HepG2 (cell line): Measurements from ENCODE around the gene PPP2R5B. TPM values are rescaled to one million over a fixed set of nuclear protein-coding genes. Genes with fewer than 3 reads are reported as not detected.
A peak's percentile ranks its signal among the peaks of the same experiment; 100 is the strongest.

Experiments
- BRCA1 ChIP-seq: sonication (generic); formaldehyde crosslinking; IDR thresholded peaks from 2 replicates; pipeline ENCODE4 v1.4.0; 2020; ENCODE audit warnings: missing genetic modification reagents
- BRD4 ChIP-seq: sonication (generic); formaldehyde crosslinking; IDR thresholded peaks from 2 replicates; pipeline ENCODE4 v1.4.0; 2020; ENCODE audit warnings: missing genetic modification reagents
- CBX2 ChIP-seq, 2 experiments: fragments of 200-600 bp in 1 of 2; sonication (generic); formaldehyde crosslinking in 1 of 2; IDR thresholded peaks; 2 replicates each; pipeline versions ENCODE4 v1.7.0 to v1.8.1; 2018 to 2022; ENCODE audit warnings: low read depth in 2 of 2, low read length in 1 of 2, mild to moderate bottlenecking in 1 of 2, missing genetic modification reagents in 1 of 2
- FOXO1 ChIP-seq: sonication (generic); formaldehyde crosslinking; IDR thresholded peaks from 2 replicates; pipeline ENCODE4 v1.4.0; 2020; ENCODE audit warnings: missing genetic modification reagents
- HMG20A ChIP-seq: IDR thresholded peaks from 2 replicates; pipeline ENCODE4 v1.6.1; 2016; ENCODE audit warnings: borderline replicate concordance
- HOXA3 ChIP-seq: sonication (generic); formaldehyde crosslinking; IDR thresholded peaks from 2 replicates; pipeline ENCODE4 v1.5.0; 2020; ENCODE audit warnings: missing genetic modification reagents
- HOXA7 ChIP-seq: sonication (generic); formaldehyde crosslinking; IDR thresholded peaks from 2 replicates; pipeline ENCODE4 v1.8.1; 2022; ENCODE audit warnings: mild to moderate bottlenecking, missing genetic modification reagents, moderate library complexity
- JUNB ChIP-seq: sonication (generic); formaldehyde crosslinking; IDR thresholded peaks from 2 replicates; pipeline ENCODE4 v1.8.0; 2022; ENCODE audit warnings: missing genetic modification reagents, mild to moderate bottlenecking, borderline replicate concordance
- NCOA2 ChIP-seq: sonication (generic); formaldehyde crosslinking; IDR thresholded peaks from 2 replicates; pipeline ENCODE4 v1.8.0; 2022; ENCODE audit warnings: inconsistent platforms
- PHF8 ChIP-seq: sonication (generic); formaldehyde crosslinking; IDR thresholded peaks from 2 replicates; pipeline ENCODE4 v1.5.0; 2020; ENCODE audit warnings: missing genetic modification reagents
- RFX1 ChIP-seq: fragments of 450-650 bp; IDR thresholded peaks from 2 replicates; pipeline ENCODE4 v1.6.1; 2017
- TMF1 ChIP-seq: sonication (generic); formaldehyde crosslinking; IDR thresholded peaks from 2 replicates; pipeline ENCODE4 v1.8.1; 2022; ENCODE audit warnings: low read depth, missing genetic modification reagents
- XBP1 ChIP-seq: sonication (generic); formaldehyde crosslinking; IDR thresholded peaks from 2 replicates; pipeline ENCODE4 v1.5.0; 2020; ENCODE audit warnings: missing genetic modification reagents
- ZNF367 ChIP-seq: sonication (generic); formaldehyde crosslinking; IDR thresholded peaks from 2 replicates; pipeline ENCODE4 v1.4.0; 2020; ENCODE audit warnings: missing genetic modification reagents, borderline replicate concordance
- ZNF382 ChIP-seq: sonication (generic); formaldehyde crosslinking; IDR thresholded peaks from 2 replicates; pipeline ENCODE4 v1.5.0; 2020; ENCODE audit warnings: missing genetic modification reagents, mild to moderate bottlenecking, borderline replicate concordance
- polyA plus RNA-seq, 8 experiments: library from polyadenylated mRNA; depleted of rRNA in 3 of 8; stranded (reverse) in 7 of 8; unstranded in 1 of 8; fragments of >200 nt; fragmentation: Illumina TruSeq in 4 of 8; extraction: Trizol in 4 of 8; gene quantifications; 2 replicates each; pipeline versions ENCODE4 v1.2.1 to v1.2.3, GENCODE V29; 2011 to 2016; ENCODE audit warnings: low read depth in 4 of 8, missing spikeins in 1 of 8, mixed read lengths in 1 of 8; ENCODE audit not compliant: insufficient read depth in 1 of 8
- total RNA-seq, 5 experiments: library from RNA; depleted of rRNA; stranded (reverse); fragments of >200 nt; fragmentation: Illumina TruSeq; extraction: Trizol; gene quantifications; 2 replicates each; pipeline ENCODE4 v1.2.3, GENCODE V29; 2016; ENCODE audit warnings: low read depth in 1 of 5
- TF ChIP-seq, protein P1 (sequence below): sonication (generic); formaldehyde crosslinking; IDR thresholded peaks from 2 replicates; pipeline ENCODE4 v1.8.0; 2022; ENCODE audit warnings: mild to moderate bottlenecking, missing genetic modification reagents
- TF ChIP-seq, protein P2 (sequence below): sonication (generic); formaldehyde crosslinking; conservative IDR thresholded peaks from 2 replicates; pipeline ENCODE4 v1.4.0; 2020; ENCODE audit warnings: missing genetic modification reagents
- TF ChIP-seq, protein P3 (sequence below): sonication (generic); formaldehyde crosslinking; IDR thresholded peaks from 2 replicates; pipeline ENCODE4 v1.8.1; 2023; ENCODE audit warnings: missing genetic modification reagents, inconsistent platforms, borderline replicate concordance
- TF ChIP-seq, protein P4 (sequence below): sonication (generic); formaldehyde crosslinking; IDR thresholded peaks from 2 replicates; pipeline ENCODE4 v1.5.1; 2020; ENCODE audit warnings: missing genetic modification reagents, mild to moderate bottlenecking, borderline replicate concordance

Gene PPP2R5B
- total and polyA plus RNA-seq, 2 of the 13 experiments (the other 11 are each of a cell fraction or from before 2014, with no cell fraction given): 2.3 to 8.3 TPM

DNA sequence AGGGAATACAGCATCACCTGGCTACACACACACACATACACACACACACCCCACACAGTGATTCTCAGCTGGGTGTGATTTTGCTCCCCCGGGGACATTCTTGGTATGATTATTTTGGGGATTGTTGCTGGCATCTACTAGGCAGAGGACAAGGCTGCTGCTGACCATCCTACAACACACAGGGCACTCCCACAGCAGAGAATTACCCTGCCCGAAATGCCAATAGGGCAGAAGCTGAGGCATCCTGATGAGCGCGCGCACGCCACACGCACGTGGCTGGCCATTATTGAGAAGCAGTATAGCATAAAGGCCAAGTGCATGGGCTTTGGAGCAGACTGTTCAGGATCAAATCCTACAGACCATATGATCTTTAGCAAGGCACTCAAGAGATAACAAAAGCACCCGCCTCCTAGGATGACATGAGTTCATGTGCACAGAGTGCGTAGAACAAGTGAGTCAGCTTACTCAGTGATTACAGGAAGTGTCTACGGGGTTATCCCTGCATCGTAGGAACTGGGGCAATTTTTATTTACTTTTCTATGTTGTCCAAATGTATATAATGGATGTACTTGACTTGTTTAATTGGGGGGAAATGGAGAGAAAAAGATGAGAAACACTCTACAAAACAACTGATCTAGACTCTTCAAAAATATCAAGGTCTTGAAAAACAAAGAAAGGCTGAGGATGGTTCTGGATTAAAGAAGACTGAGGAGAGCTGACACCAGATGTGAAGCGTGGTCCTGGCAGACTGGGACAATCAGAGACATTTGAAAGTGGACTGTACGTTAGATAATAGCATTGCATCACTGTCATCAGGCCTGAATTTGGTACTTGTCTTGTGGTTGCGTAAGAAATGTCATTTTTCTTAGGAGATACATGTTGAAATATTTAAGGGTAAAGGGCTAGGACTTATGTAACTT lies 38.9 kb upstream of the PPP2R5B start (continued):
- no peak for TF ChIP-seq CBX2 (IDR thresholded peaks at IDR 0.05; ENCODE audit: low read depth, low read length)
- TF ChIP-seq CBX2 (CRISPR knock-in tag; IDR thresholded peaks at IDR 0.05; ENCODE audit: low read depth): no peak
- TF ChIP-seq HOXA7 (CRISPR knock-in tag): no peak
- TF ChIP-seq RFX1: no peak
- TF ChIP-seq ZNF367 (CRISPR knock-in tag): no peak
- TF ChIP-seq, protein P1, sequence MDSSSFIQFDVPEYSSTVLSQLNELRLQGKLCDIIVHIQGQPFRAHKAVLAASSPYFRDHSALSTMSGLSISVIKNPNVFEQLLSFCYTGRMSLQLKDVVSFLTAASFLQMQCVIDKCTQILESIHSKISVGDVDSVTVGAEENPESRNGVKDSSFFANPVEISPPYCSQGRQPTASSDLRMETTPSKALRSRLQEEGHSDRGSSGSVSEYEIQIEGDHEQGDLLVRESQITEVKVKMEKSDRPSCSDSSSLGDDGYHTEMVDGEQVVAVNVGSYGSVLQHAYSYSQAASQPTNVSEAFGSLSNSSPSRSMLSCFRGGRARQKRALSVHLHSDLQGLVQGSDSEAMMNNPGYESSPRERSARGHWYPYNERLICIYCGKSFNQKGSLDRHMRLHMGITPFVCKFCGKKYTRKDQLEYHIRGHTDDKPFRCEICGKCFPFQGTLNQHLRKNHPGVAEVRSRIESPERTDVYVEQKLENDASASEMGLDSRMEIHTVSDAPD: no peak
- TF ChIP-seq NCOA2: no peak
- TF ChIP-seq HOXA3: no peak; the same call in 1 of the 2 replicates
- no peak for TF ChIP-seq BRCA1
- no peak for TF ChIP-seq BRD4 (CRISPR knock-in tag)
- TF ChIP-seq ZNF382: no peak
- no peak for TF ChIP-seq TMF1 (CRISPR knock-in tag)
- peak; percentile 40; the same call in 1 of the 2 replicates for TF ChIP-seq HMG20A
- TF ChIP-seq PHF8 (CRISPR knock-in tag): no peak
- TF ChIP-seq, protein P2, sequence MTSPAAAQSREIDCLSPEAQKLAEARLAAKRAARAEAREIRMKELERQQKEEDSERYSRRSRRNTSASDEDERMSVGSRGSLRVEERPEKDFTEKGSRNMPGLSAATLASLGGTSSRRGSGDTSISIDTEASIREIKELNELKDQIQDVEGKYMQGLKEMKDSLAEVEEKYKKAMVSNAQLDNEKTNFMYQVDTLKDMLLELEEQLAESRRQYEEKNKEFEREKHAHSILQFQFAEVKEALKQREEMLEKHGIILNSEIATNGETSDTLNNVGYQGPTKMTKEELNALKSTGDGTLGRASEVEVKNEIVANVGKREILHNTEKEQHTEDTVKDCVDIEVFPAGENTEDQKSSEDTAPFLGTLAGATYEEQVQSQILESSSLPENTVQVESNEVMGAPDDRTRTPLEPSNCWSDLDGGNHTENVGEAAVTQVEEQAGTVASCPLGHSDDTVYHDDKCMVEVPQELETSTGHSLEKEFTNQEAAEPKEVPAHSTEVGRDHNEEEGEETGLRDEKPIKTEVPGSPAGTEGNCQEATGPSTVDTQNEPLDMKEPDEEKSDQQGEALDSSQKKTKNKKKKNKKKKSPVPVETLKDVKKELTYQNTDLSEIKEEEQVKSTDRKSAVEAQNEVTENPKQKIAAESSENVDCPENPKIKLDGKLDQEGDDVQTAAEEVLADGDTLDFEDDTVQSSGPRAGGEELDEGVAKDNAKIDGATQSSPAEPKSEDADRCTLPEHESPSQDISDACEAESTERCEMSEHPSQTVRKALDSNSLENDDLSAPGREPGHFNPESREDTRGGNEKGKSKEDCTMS (CRISPR knock-in tag): no peak
- no peak for TF ChIP-seq XBP1 (CRISPR knock-in tag)
- TF ChIP-seq, protein P3, sequence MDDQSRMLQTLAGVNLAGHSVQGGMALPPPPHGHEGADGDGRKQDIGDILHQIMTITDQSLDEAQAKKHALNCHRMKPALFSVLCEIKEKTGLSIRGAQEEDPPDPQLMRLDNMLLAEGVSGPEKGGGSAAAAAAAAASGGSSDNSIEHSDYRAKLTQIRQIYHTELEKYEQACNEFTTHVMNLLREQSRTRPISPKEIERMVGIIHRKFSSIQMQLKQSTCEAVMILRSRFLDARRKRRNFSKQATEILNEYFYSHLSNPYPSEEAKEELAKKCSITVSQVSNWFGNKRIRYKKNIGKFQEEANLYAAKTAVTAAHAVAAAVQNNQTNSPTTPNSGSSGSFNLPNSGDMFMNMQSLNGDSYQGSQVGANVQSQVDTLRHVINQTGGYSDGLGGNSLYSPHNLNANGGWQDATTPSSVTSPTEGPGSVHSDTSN (CRISPR knock-in tag): no peak
- TF ChIP-seq, protein P4, sequence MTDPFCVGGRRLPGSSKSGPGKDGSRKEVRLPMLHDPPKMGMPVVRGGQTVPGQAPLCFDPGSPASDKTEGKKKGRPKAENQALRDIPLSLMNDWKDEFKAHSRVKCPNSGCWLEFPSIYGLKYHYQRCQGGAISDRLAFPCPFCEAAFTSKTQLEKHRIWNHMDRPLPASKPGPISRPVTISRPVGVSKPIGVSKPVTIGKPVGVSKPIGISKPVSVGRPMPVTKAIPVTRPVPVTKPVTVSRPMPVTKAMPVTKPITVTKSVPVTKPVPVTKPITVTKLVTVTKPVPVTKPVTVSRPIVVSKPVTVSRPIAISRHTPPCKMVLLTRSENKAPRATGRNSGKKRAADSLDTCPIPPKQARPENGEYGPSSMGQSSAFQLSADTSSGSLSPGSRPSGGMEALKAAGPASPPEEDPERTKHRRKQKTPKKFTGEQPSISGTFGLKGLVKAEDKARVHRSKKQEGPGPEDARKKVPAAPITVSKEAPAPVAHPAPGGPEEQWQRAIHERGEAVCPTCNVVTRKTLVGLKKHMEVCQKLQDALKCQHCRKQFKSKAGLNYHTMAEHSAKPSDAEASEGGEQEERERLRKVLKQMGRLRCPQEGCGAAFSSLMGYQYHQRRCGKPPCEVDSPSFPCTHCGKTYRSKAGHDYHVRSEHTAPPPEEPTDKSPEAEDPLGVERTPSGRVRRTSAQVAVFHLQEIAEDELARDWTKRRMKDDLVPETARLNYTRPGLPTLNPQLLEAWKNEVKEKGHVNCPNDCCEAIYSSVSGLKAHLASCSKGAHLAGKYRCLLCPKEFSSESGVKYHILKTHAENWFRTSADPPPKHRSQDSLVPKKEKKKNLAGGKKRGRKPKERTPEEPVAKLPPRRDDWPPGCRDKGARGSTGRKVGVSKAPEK (CRISPR knock-in tag): no peak
- TF ChIP-seq JUNB (CRISPR knock-in tag): 0 out of 2 replicates have a peak, but pooled peaks have one; percentile 12
- no peak for TF ChIP-seq FOXO1 (CRISPR knock-in tag)
